ENCODE results near the gene TCAIM. TPM values are rescaled to one million over a fixed set of nuclear protein-coding genes. Genes with fewer than 3 reads are reported as not detected.

TCAIM gene
- total and polyA plus RNA-seq, 2 experiments from 2014 or later, result 10.3 to 26.0 TPM

- Histone ChIP-seq H3K4me2 (no peak overlapping the region), H3F3A (replicated peaks; ENCODE audit: low read depth) (no peaks in the 10 kb centered on the region), H3K4me1 (ENCODE audit: insufficient read depth) (no peaks in the 10 kb centered on the region), H2AFZ (no peak overlapping the region), H3K4me3 (no peak overlapping the region), H3K9me2 (ENCODE audit: insufficient read depth) (no peaks in the 10 kb centered on the region), H3K79me2 (replicated peaks; ENCODE audit: insufficient read depth) (no peaks in the 10 kb centered on the region), H4K20me1 (replicated peaks; ENCODE audit: insufficient read depth) (no peaks in the 10 kb centered on the region), H3K27me3 (ENCODE audit: insufficient read depth) (no peaks in the 10 kb centered on the region), H3K27ac (ENCODE audit: low read depth) (no peak overlapping the region), H3K36me3 (ENCODE audit: insufficient read depth) (no peaks in the 10 kb centered on the region)
- no peak for TF ChIP-seq EZH2 (IDR thresholded peaks at IDR 0.05; ENCODE audit: low read depth, unreplicated experiment)
- TF ChIP-seq, protein P1, sequence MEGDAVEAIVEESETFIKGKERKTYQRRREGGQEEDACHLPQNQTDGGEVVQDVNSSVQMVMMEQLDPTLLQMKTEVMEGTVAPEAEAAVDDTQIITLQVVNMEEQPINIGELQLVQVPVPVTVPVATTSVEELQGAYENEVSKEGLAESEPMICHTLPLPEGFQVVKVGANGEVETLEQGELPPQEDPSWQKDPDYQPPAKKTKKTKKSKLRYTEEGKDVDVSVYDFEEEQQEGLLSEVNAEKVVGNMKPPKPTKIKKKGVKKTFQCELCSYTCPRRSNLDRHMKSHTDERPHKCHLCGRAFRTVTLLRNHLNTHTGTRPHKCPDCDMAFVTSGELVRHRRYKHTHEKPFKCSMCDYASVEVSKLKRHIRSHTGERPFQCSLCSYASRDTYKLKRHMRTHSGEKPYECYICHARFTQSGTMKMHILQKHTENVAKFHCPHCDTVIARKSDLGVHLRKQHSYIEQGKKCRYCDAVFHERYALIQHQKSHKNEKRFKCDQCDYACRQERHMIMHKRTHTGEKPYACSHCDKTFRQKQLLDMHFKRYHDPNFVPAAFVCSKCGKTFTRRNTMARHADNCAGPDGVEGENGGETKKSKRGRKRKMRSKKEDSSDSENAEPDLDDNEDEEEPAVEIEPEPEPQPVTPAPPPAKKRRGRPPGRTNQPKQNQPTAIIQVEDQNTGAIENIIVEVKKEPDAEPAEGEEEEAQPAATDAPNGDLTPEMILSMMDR (conservative IDR thresholded peaks at IDR 0.05; ENCODE audit: low read depth in 2 of 2), result no peak
- TF ChIP-seq CREB1 (CRISPR knock-in tag; IDR thresholded peaks at IDR 0.05; ENCODE audit: low read depth), result no peak
- no peak for TF ChIP-seq JUNB (IDR thresholded peaks at IDR 0.05; ENCODE audit: unreplicated experiment)
- TF ChIP-seq, protein P2, sequence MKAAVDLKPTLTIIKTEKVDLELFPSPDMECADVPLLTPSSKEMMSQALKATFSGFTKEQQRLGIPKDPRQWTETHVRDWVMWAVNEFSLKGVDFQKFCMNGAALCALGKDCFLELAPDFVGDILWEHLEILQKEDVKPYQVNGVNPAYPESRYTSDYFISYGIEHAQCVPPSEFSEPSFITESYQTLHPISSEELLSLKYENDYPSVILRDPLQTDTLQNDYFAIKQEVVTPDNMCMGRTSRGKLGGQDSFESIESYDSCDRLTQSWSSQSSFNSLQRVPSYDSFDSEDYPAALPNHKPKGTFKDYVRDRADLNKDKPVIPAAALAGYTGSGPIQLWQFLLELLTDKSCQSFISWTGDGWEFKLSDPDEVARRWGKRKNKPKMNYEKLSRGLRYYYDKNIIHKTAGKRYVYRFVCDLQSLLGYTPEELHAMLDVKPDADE (IDR thresholded peaks at IDR 0.05), result no peak
- TF ChIP-seq NANOG (IDR thresholded peaks at IDR 0.05; ENCODE audit: borderline replicate concordance), result no peak
- TF ChIP-seq, protein P3, sequence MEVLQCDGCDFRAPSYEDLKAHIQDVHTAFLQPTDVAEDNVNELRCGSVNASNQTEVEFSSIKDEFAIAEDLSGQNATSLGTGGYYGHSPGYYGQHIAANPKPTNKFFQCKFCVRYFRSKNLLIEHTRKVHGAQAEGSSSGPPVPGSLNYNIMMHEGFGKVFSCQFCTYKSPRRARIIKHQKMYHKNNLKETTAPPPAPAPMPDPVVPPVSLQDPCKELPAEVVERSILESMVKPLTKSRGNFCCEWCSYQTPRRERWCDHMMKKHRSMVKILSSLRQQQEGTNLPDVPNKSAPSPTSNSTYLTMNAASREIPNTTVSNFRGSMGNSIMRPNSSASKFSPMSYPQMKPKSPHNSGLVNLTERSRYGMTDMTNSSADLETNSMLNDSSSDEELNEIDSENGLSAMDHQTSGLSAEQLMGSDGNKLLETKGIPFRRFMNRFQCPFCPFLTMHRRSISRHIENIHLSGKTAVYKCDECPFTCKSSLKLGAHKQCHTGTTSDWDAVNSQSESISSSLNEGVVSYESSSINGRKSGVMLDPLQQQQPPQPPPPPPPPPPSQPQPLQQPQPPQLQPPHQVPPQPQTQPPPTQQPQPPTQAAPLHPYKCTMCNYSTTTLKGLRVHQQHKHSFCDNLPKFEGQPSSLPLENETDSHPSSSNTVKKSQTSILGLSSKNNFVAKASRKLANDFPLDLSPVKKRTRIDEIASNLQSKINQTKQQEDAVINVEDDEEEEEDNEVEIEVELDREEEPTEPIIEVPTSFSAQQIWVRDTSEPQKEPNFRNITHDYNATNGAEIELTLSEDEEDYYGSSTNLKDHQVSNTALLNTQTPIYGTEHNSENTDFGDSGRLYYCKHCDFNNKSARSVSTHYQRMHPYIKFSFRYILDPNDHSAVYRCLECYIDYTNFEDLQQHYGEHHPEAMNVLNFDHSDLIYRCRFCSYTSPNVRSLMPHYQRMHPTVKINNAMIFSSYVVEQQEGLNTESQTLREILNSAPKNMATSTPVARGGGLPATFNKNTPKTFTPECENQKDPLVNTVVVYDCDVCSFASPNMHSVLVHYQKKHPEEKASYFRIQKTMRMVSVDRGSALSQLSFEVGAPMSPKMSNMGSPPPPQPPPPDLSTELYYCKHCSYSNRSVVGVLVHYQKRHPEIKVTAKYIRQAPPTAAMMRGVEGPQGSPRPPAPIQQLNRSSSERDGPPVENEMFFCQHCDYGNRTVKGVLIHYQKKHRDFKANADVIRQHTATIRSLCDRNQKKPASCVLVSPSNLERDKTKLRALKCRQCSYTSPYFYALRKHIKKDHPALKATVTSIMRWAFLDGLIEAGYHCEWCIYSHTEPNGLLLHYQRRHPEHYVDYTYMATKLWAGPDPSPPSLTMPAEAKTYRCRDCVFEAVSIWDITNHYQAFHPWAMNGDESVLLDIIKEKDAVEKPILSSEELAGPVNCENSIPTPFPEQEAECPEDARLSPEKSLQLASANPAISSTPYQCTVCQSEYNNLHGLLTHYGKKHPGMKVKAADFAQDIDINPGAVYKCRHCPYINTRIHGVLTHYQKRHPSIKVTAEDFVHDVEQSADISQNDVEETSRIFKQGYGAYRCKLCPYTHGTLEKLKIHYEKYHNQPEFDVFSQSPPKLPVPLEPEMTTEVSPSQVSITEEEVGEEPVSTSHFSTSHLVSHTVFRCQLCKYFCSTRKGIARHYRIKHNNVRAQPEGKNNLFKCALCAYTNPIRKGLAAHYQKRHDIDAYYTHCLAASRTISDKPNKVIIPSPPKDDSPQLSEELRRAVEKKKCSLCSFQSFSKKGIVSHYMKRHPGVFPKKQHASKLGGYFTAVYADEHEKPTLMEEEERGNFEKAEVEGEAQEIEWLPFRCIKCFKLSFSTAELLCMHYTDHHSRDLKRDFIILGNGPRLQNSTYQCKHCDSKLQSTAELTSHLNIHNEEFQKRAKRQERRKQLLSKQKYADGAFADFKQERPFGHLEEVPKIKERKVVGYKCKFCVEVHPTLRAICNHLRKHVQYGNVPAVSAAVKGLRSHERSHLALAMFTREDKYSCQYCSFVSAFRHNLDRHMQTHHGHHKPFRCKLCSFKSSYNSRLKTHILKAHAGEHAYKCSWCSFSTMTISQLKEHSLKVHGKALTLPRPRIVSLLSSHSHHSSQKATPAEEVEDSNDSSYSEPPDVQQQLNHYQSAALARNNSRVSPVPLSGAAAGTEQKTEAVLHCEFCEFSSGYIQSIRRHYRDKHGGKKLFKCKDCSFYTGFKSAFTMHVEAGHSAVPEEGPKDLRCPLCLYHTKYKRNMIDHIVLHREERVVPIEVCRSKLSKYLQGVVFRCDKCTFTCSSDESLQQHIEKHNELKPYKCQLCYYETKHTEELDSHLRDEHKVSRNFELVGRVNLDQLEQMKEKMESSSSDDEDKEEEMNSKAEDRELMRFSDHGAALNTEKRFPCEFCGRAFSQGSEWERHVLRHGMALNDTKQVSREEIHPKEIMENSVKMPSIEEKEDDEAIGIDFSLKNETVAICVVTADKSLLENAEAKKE (CRISPR knock-in tag; IDR thresholded peaks at IDR 0.05), result no peak
- TF ChIP-seq REST (IDR thresholded peaks at IDR 0.05; ENCODE audit: unreplicated experiment), result no peak
- no peak for TF ChIP-seq ZNF331 (CRISPR knock-in tag; IDR thresholded peaks at IDR 0.05; ENCODE audit: low read depth)
- TF ChIP-seq POLR2AphosphoS5 (IDR thresholded peaks at IDR 0.05; ENCODE audit: low read depth), result no peak
- no peak for TF ChIP-seq EZH2phosphoT487 (IDR thresholded peaks at IDR 0.05; ENCODE audit: unreplicated experiment)
- no peak for TF ChIP-seq STAT1 (IDR thresholded peaks at IDR 0.05; ENCODE audit: unreplicated experiment)
- Mint-ChIP-seq H3K4me3 (no peak overlapping the region), H3K9me3 (peaks cover 8% of the 10 kb centered on the region), H3K27ac (no peak overlapping the region), H3K27me3 (ENCODE audit: insufficient read depth, low read depth, poor library complexity) (peaks cover 6% of the 10 kb centered on the region), H3K36me3 (ENCODE audit: low read depth) (peaks cover 7% of the 10 kb centered on the region; the same call in 2 of the 3 replicates), H3K4me1 (no peaks in the 10 kb centered on the region)
- no peak for DNase-seq (ENCODE audit: low spot score)
- no peak for ATAC-seq
These were observed 81.5 kb downstream of the TCAIM start for GRCh38 chr3:44419923-44420650.

Measured in GM23338 (cell line).